IMR-90 (cell line): ENCODE data around the gene ANKLE1. TPM values are rescaled to one million over a fixed set of nuclear protein-coding genes. Genes with fewer than 3 reads are reported as not detected.

ENCODE experiments used
- ATAC-seq: fragments of 200-7000 bp; cut with Tn5 transposase; 2 replicates; pipeline ENCODE4 v1.9.1; 2020; ENCODE audit warnings: low read depth, mild to moderate bottlenecking, moderate library complexity
- BruUV-seq: library from RNA; stranded (reverse); fragments of 400-500 nt; replicated peaks from 2 replicates; lab custom pipeline; 2021; lab: Mats Ljungman, UMichigan
- CTCF ChIA-PET: fragments of 300-600 bp; formaldehyde crosslinking; extraction: SDS; loops from one replicate; lab custom pipeline; 2021; ENCODE audit warnings: antibody characterized with exemption; lab: Yijun Ruan, JAX
- POLR2A ChIA-PET: fragments of 300-600 bp; sonication (Branson Sonifier 250); formaldehyde crosslinking; loops from one replicate; lab custom pipeline; 2022; ENCODE audit warnings: antibody characterized with exemption; ENCODE audit not compliant: unreplicated experiment; lab: Charles Lee
- DNase-seq: peaks from one replicate; pipeline ENCODE4 v3.0.0; 2013
- H2AFZ ChIP-seq: replicated peaks from 2 replicates; pipeline ENCODE3; 2013; ENCODE audit warnings: low read length, mild to moderate bottlenecking; ENCODE audit not compliant: poor library complexity
- H2AK5ac ChIP-seq: 2 replicates; pipeline ENCODE4 v1.6.1; 2013; ENCODE audit warnings: low read depth, low read length, inconsistent platforms
- H2AK9ac ChIP-seq: replicated peaks from 2 replicates; pipeline ENCODE3; 2013; ENCODE audit warnings: mild to moderate bottlenecking, low read depth, low read length, moderate library complexity; ENCODE audit not compliant: poor library complexity
- H2BK120ac ChIP-seq: 2 replicates; pipeline ENCODE4 v1.6.1; 2013; ENCODE audit warnings: low read depth, low read length, inconsistent platforms
- H2BK15ac ChIP-seq: 3 replicates; pipeline ENCODE4 v1.6.1; 2013; ENCODE audit warnings: low read depth, low read length, inconsistent platforms
- H2BK20ac ChIP-seq: 2 replicates; pipeline ENCODE4 v1.6.1; 2013; ENCODE audit warnings: low read depth, mild to moderate bottlenecking, inconsistent platforms, low read length, moderate library complexity
- H2BK5ac ChIP-seq: 2 replicates; pipeline ENCODE4 v1.6.1; 2013; ENCODE audit warnings: mild to moderate bottlenecking, low read depth, low read length, inconsistent platforms; ENCODE audit not compliant: poor library complexity, severe bottlenecking
- H3K14ac ChIP-seq: replicated peaks from 2 replicates; pipeline ENCODE4 v1.6.1; 2013; ENCODE audit warnings: low read depth, low read length, inconsistent platforms
- H3K18ac ChIP-seq: 2 replicates; pipeline ENCODE4 v1.6.1; 2013; ENCODE audit warnings: low read depth, low read length, control low read depth
- H3K23ac ChIP-seq: 2 replicates; pipeline ENCODE4 v1.6.1; 2013; ENCODE audit warnings: low read depth, low read length, inconsistent platforms
- H3K27ac ChIP-seq: 2 replicates; pipeline ENCODE4 v1.5.1; 2013; ENCODE audit warnings: mild to moderate bottlenecking, control low read depth, low read length; ENCODE audit not compliant: insufficient read depth
- H3K27me3 ChIP-seq: 2 replicates; pipeline ENCODE4 v1.6.1; 2013; ENCODE audit warnings: low read length; ENCODE audit not compliant: control insufficient read depth, insufficient read depth
- H3K36me3 ChIP-seq: 2 replicates; pipeline ENCODE4 v1.6.1; 2013; ENCODE audit warnings: low read length, mixed read lengths; ENCODE audit not compliant: control insufficient read depth, insufficient read depth
- H3K4ac ChIP-seq: 2 replicates; pipeline ENCODE4 v1.6.1; 2013; ENCODE audit warnings: low read depth, low read length, inconsistent platforms
- H3K4me1 ChIP-seq: 2 replicates; pipeline ENCODE4 v1.6.1; 2013; ENCODE audit warnings: low read length, mixed read lengths; ENCODE audit not compliant: control insufficient read depth, insufficient read depth
- H3K4me2 ChIP-seq: 2 replicates; pipeline ENCODE4 v1.6.1; 2013; ENCODE audit warnings: low read depth, mild to moderate bottlenecking, control low read depth, low read length, moderate library complexity
- H3K4me3 ChIP-seq: 2 replicates; pipeline ENCODE4 v1.5.1; 2013; ENCODE audit warnings: low read depth, mild to moderate bottlenecking, control low read depth, low read length, moderate library complexity; ENCODE audit not compliant: insufficient read depth
- H3K56ac ChIP-seq: 2 replicates; pipeline ENCODE4 v1.6.1; 2013; ENCODE audit warnings: low read length, inconsistent platforms; ENCODE audit not compliant: insufficient read depth; ENCODE audit errors: extremely low read depth
- H3K79me1 ChIP-seq, 2 experiments: 2 replicates each; pipeline ENCODE4 v1.6.1; 2013; ENCODE audit warnings: low read length in 2 of 2, inconsistent platforms in 1 of 2, low read depth in 1 of 2
- H3K9ac ChIP-seq: 2 replicates; pipeline ENCODE4 v1.6.1; 2013; ENCODE audit warnings: low read depth, low read length, control low read depth
- H3K9me1 ChIP-seq: 2 replicates; pipeline ENCODE4 v1.6.1; 2013; ENCODE audit warnings: low read length, inconsistent platforms; ENCODE audit not compliant: insufficient read depth
- H3K9me3 ChIP-seq: 2 replicates; pipeline ENCODE4 v1.6.1; 2013; ENCODE audit warnings: low read length; ENCODE audit not compliant: control insufficient read depth, insufficient read depth
- H4K20me1 ChIP-seq: 2 replicates; pipeline ENCODE4 v1.6.1; 2013; ENCODE audit warnings: low read length, inconsistent platforms; ENCODE audit not compliant: insufficient read depth
- H4K5ac ChIP-seq: 2 replicates; pipeline ENCODE4 v1.6.1; 2013; ENCODE audit warnings: mild to moderate bottlenecking, low read depth, low read length, control low read depth
- H4K8ac ChIP-seq, 2 experiments: 2 replicates each; pipeline ENCODE4 v1.6.1; 2013; ENCODE audit warnings: low read depth in 2 of 2, low read length in 2 of 2, control low read depth in 1 of 2, inconsistent platforms in 1 of 2
- H4K91ac ChIP-seq: 2 replicates; pipeline ENCODE4 v1.6.1; 2013; ENCODE audit warnings: low read depth, low read length, inconsistent platforms; ENCODE audit not compliant: insufficient read depth
- BHLHE40 ChIP-seq: fragments of 150-350 bp; IDR thresholded peaks from 2 replicates; pipeline ENCODE4 v1.6.1; 2016; ENCODE audit warnings: mild to moderate bottlenecking, low read depth, low read length
- CEBPB ChIP-seq: IDR thresholded peaks from 2 replicates; pipeline ENCODE4 v1.6.1; 2012; ENCODE audit warnings: low read depth, low read length, improper control_type of control experiment
- ELK1 ChIP-seq: fragments of 150-350 bp; IDR thresholded peaks from 2 replicates; pipeline ENCODE4 v1.6.1; 2016; ENCODE audit warnings: low read depth, mild to moderate bottlenecking, low read length, moderate library complexity, borderline replicate concordance
- FOS ChIP-seq: fragments of 150-350 bp; IDR thresholded peaks from 2 replicates; pipeline ENCODE4 v1.6.1; 2016; ENCODE audit warnings: low read depth, low read length
- MAFK ChIP-seq: IDR thresholded peaks from 2 replicates; pipeline ENCODE4 v1.6.1; 2012; ENCODE audit warnings: low read depth, low read length, improper control_type of control experiment
- MAZ ChIP-seq: IDR thresholded peaks from 2 replicates; pipeline ENCODE4 v1.6.1; 2012; ENCODE audit warnings: low read depth, mild to moderate bottlenecking, low read length, improper control_type of control experiment, moderate library complexity, borderline replicate concordance
- MXI1 ChIP-seq: IDR thresholded peaks from 2 replicates; pipeline ENCODE4 v1.6.1; 2012; ENCODE audit warnings: low read depth, mild to moderate bottlenecking, low read length, moderate library complexity, borderline replicate concordance
- POLR2A ChIP-seq: IDR thresholded peaks from 2 replicates; pipeline ENCODE4 v1.6.1; 2012; ENCODE audit warnings: mild to moderate bottlenecking, low read depth, low read length
- RAD21 ChIP-seq: IDR thresholded peaks from 2 replicates; pipeline ENCODE4 v1.6.1; 2012; ENCODE audit warnings: low read length, improper control_type of control experiment
- RCOR1 ChIP-seq: IDR thresholded peaks from 2 replicates; pipeline ENCODE4 v1.6.1; 2012; ENCODE audit warnings: mild to moderate bottlenecking, low read length, improper control_type of control experiment; ENCODE audit not compliant: insufficient replicate concordance
- RFX5 ChIP-seq: IDR thresholded peaks from 2 replicates; pipeline ENCODE4 v1.8.0; 2012; ENCODE audit warnings: low read depth, mild to moderate bottlenecking, low read length, moderate library complexity
- SMC3 ChIP-seq: fragments of 150-350 bp; IDR thresholded peaks from 2 replicates; pipeline ENCODE4 v1.6.1; 2016; ENCODE audit warnings: low read depth, mild to moderate bottlenecking, antibody characterized with exemption, low read length, moderate library complexity
- WGBS, 2 experiments: methylation state at CpG; one replicate each; pipeline versions ENCODE4 v1.1.5 to v1.1.7; 2013; ENCODE audit warnings: missing lambda C conversion rate in 2 of 2; ENCODE audit not compliant: insufficient read length in 1 of 2; ENCODE audit errors: extremely low coverage in 2 of 2; 5-methylcytosine and 5-hydroxymethylcytosine counted together
- dilution Hi-C: fragments of 300-500 bp; cut with HindIII; formaldehyde crosslinking; loops from one replicate; pipeline ENCODE4 v1.14.3; 2018; ENCODE audit warnings: low sequenced_read_pairs; ENCODE audit not compliant: unreplicated experiment
- in situ Hi-C: fragments of 300-500 bp; cut with MboI; formaldehyde crosslinking; loops from 3 replicates; pipeline ENCODE4 v1.14.3; 2019; ENCODE audit warnings: low sequenced_read_pairs, inconsistent platforms, mixed read lengths
- intact Hi-C: fragments of 100-400 bp; cut with micrococcal nuclease; formaldehyde crosslinking; loops from 2 replicates; pipeline ENCODE4 v1.10.0; 2022
- polyA plus RNA-seq, 3 experiments: library from polyadenylated mRNA; depleted of rRNA; stranded (reverse); fragments of >200 nt; gene quantifications; 2 replicates each; pipeline ENCODE4 v1.2.3, GENCODE V29; 2012; ENCODE audit warnings: low replicate concordance in 1 of 3
- total RNA-seq: library from RNA; depleted of rRNA; stranded (reverse); fragments of >200 nt; gene quantifications from 2 replicates; pipeline ENCODE4 v1.2.3, GENCODE V29; 2012
- TF ChIP-seq, protein P1 (sequence below): fragments of 150-350 bp; IDR thresholded peaks from 2 replicates; pipeline ENCODE4 v1.6.1; 2017; ENCODE audit warnings: mild to moderate bottlenecking, antibody characterized with exemption, low read length, low read depth
- TF ChIP-seq, protein P2 (sequence below): conservative IDR thresholded peaks from 2 replicates; pipeline ENCODE4 v1.5.1; 2012; ENCODE audit warnings: mild to moderate bottlenecking, low read depth, low read length, improper control_type of control experiment

Gene ANKLE1
- total and polyA plus RNA-seq, 2 of the 4 experiments (the other 2 are of a cell fraction) = under 0.01 to 0.87 TPM

- Histone ChIP-seq H4K5ac (no peak overlapping the region), H3K79me1 (peaks cover 33 to 63% of the 10 kb centered on the region in 2 experiments), H3K9me1 (peaks cover 5% of the 10 kb centered on the region), H2AK9ac (peak overlapping the region; percentile 96), H3K14ac (0 out of 2 replicates have a peak overlapping the region, but pooled peaks have one; percentile 28), H3K4me1 (peaks cover 12% of the 10 kb centered on the region), H3K9ac (peak overlapping the region; percentile 19; the same call in 1 of the 2 replicates), H3K4ac (peak overlapping the region; percentile 29; the same call in 1 of the 2 replicates), H4K20me1 (peaks cover 11% of the 10 kb centered on the region), H3K4me2 (peak overlapping the region; percentile 66), H4K8ac (peak overlapping the region in 1 of 2 experiments; percentile 82; a peak in 1 of 4 replicates), H3K27me3 (no peaks in the 10 kb centered on the region), H2BK5ac (peak overlapping the region; percentile 27), H3K18ac (no peak overlapping the region), H3K56ac (no peak overlapping the region), H3K27ac (peak overlapping the region; percentile 36; the same call in 1 of the 2 replicates), H2BK120ac (no peak overlapping the region), H2AK5ac (peak overlapping the region; percentile 45; the same call in 1 of the 2 replicates), H2BK15ac (no peak overlapping the region), H4K91ac (no peak overlapping the region), H3K36me3 (peaks cover 34% of the 10 kb centered on the region), H2AFZ (peak overlapping the region; percentile 91), H2BK20ac (no peak overlapping the region), H3K4me3 (peak overlapping the region; percentile 54), H3K9me3 (no peaks in the 10 kb centered on the region), H3K23ac (0 out of 2 replicates have a peak overlapping the region, but pooled peaks have one; percentile 34)
- 3% methylated on average over 29 of the region's 80 CpGs; no CpG with 5 or more reads in 1 of the 2 experiments for WGBS, 2 experiments
- ATAC-seq (peak; percentile 90), DNase-seq (peak; percentile 76)
- dilution Hi-C loops = no loop called here
- BruUV-seq = no TSS peak
- in situ Hi-C loops = no loop called here
- ChIA-PET CTCF (interaction anchor here (0.6 to 1.3 kb wide), 3 partner anchors 32 to 183 kb away, joined by 3 read pairs; partner anchors contain the start of gene ANKLE1), POLR2A (interaction anchor here (1.0 kb wide), 1 partner anchor 9 kb away, joined by 3 read pairs; no protein-coding TSS in a partner anchor)
- intact Hi-C loops = no loop called here
- TF ChIP-seq POLR2A (no peak), CEBPB (no peak), BHLHE40 (no peak), FOS (no peak), RCOR1 (no peak), MAZ (peak; percentile 20; the same call in 1 of the 2 replicates), RAD21 (peak; percentile 49), SMC3 (peak; percentile 20; the same call in 1 of the 2 replicates), RFX5 (no peak), MXI1 (peak; percentile 95), MAFK (no peak), ELK1 (no peak)
- TF ChIP-seq, protein P1, sequence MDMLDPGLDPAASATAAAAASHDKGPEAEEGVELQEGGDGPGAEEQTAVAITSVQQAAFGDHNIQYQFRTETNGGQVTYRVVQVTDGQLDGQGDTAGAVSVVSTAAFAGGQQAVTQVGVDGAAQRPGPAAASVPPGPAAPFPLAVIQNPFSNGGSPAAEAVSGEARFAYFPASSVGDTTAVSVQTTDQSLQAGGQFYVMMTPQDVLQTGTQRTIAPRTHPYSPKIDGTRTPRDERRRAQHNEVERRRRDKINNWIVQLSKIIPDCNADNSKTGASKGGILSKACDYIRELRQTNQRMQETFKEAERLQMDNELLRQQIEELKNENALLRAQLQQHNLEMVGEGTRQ = no peak
- TF ChIP-seq, protein P2, sequence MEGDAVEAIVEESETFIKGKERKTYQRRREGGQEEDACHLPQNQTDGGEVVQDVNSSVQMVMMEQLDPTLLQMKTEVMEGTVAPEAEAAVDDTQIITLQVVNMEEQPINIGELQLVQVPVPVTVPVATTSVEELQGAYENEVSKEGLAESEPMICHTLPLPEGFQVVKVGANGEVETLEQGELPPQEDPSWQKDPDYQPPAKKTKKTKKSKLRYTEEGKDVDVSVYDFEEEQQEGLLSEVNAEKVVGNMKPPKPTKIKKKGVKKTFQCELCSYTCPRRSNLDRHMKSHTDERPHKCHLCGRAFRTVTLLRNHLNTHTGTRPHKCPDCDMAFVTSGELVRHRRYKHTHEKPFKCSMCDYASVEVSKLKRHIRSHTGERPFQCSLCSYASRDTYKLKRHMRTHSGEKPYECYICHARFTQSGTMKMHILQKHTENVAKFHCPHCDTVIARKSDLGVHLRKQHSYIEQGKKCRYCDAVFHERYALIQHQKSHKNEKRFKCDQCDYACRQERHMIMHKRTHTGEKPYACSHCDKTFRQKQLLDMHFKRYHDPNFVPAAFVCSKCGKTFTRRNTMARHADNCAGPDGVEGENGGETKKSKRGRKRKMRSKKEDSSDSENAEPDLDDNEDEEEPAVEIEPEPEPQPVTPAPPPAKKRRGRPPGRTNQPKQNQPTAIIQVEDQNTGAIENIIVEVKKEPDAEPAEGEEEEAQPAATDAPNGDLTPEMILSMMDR = peak; percentile 51
Observed at GRCh38 chr19:17235300-17235970, 46.3 kb upstream of the ANKLE1 start.
